Activated T-cell treated with anti-CD3 and anti-CD28 coated beads, Interleukin-2, amount 50 U/mL, for 4 hours (primary cell): ENCODE measurements around the gene SCMH1. TPM values are rescaled to one million over a fixed set of nuclear protein-coding genes. Genes with fewer than 3 reads are reported as not detected.
A peak's percentile ranks its signal among the peaks of the same experiment; 100 is the strongest.
"Not testable (repeated sequence)": the region's sequence is repeated elsewhere in the genome, so short reads cannot be mapped to it uniquely, and the experiment has no call there.

Experiments used
- ATAC-seq, 2 donors: fragments of 200-7000 bp; cut with Tn5 transposase; one replicate each; pipeline ENCODE4 v1.10.0; 2021
- DNase-seq: peaks from one replicate; pipeline ENCODE4 v3.0.0-alpha.2; 2020
- H3K27me3 Mint-ChIP-seq: one replicate; pipeline ENCODE4 v1.8.0; 2021; ENCODE audit warnings: low read depth, mixed read lengths
- H3K36me3 Mint-ChIP-seq: one replicate; pipeline ENCODE4 v1.8.0; 2022; ENCODE audit warnings: mixed read lengths; ENCODE audit not compliant: insufficient read depth
- H3K4me1 Mint-ChIP-seq: one replicate; pipeline ENCODE4 v1.8.0; 2021; ENCODE audit warnings: low read depth, mixed read lengths
- H3K4me3 Mint-ChIP-seq: one replicate; pipeline ENCODE4 v1.8.0; 2021; ENCODE audit warnings: mild to moderate bottlenecking, moderate library complexity, mixed read lengths
- H3K9me3 Mint-ChIP-seq: one replicate; pipeline ENCODE4 v1.8.0; 2021; ENCODE audit warnings: mixed read lengths
- total RNA-seq, 3 donors: library from RNA; stranded (reverse); gene quantifications; one replicate each; pipeline ENCODE4 v1.2.1, GENCODE V29; 2021

Gene SCMH1
- total RNA-seq, 3 donors from 2014 or later = 17.1 to 19.8 (median 17.9) TPM

- peaks cover 17% of the 10 kb centered on the region for H3K36me3 Mint-ChIP-seq
- peaks cover 5% of the 10 kb centered on the region for H3K9me3 Mint-ChIP-seq
- ATAC-seq = no peak
These were observed 28.8 kb downstream of the SCMH1 start for GRCh38 chr1:41213341-41213740.

GRCh38 chr1:41211608-41212007, 30.5 kb downstream of the SCMH1 start:
- peaks cover 10% of the 10 kb centered on the region for H3K36me3 Mint-ChIP-seq
- not testable (repeated sequence) for H3K9me3 Mint-ChIP-seq, DNase-seq, ATAC-seq, H3K4me3 Mint-ChIP-seq, H3K27me3 Mint-ChIP-seq
- peaks cover 11% of the 10 kb centered on the region for H3K4me1 Mint-ChIP-seq

More at GRCh38 chr1:41213341-41213740, 28.8 kb downstream of the SCMH1 start:
- Mint-ChIP-seq H3K4me3 (no peak overlapping the region), H3K27me3 (no peaks in the 10 kb centered on the region), H3K4me1 (peaks cover 11% of the 10 kb centered on the region)
- no peak for DNase-seq

GRCh38 chr1:41207053-41207452, 35.1 kb downstream of the SCMH1 start:
- not testable (repeated sequence) for H3K27me3 Mint-ChIP-seq, DNase-seq, H3K9me3 Mint-ChIP-seq, H3K4me1 Mint-ChIP-seq, H3K4me3 Mint-ChIP-seq, ATAC-seq
- peaks cover 16% of the 10 kb centered on the region for H3K36me3 Mint-ChIP-seq

GRCh38 chr1:41200728-41201127, 41.4 kb downstream of the SCMH1 start:
- H3K4me1 Mint-ChIP-seq = peaks cover 2% of the 10 kb centered on the region
- H3K27me3 Mint-ChIP-seq = no peaks in the 10 kb centered on the region
- DNase-seq = no peak
- no peak for ATAC-seq
- H3K4me3 Mint-ChIP-seq = no peak overlapping the region
- peaks cover 14% of the 10 kb centered on the region for H3K36me3 Mint-ChIP-seq
- H3K9me3 Mint-ChIP-seq = peaks cover 5% of the 10 kb centered on the region

- H3K4me3 Mint-ChIP-seq = no peak overlapping the region
- peaks cover 2% of the 10 kb centered on the region for H3K4me1 Mint-ChIP-seq
- DNase-seq (no peak), ATAC-seq (no peak)
- no peaks in the 10 kb centered on the region for H3K27me3 Mint-ChIP-seq
- H3K36me3 Mint-ChIP-seq = peaks cover 12% of the 10 kb centered on the region
- peaks cover 3% of the 10 kb centered on the region for H3K9me3 Mint-ChIP-seq
These were observed 42.7 kb downstream of the SCMH1 start for GRCh38 chr1:41199375-41199774.

- no peaks in the 10 kb centered on the region for H3K9me3 Mint-ChIP-seq
- ATAC-seq = no peak
- no peak overlapping the region for H3K4me3 Mint-ChIP-seq
- H3K36me3 Mint-ChIP-seq = peaks cover 15% of the 10 kb centered on the region
- H3K4me1 Mint-ChIP-seq = peaks cover 2% of the 10 kb centered on the region
- DNase-seq = no peak
- H3K27me3 Mint-ChIP-seq = no peaks in the 10 kb centered on the region
These were observed 49.5 kb downstream of the SCMH1 start for GRCh38 chr1:41192456-41193178.

- H3K9me3 Mint-ChIP-seq = no peaks in the 10 kb centered on the region
- DNase-seq (no peak), ATAC-seq (no peak)
- H3K4me1 Mint-ChIP-seq = no peaks in the 10 kb centered on the region
- peaks cover 25% of the 10 kb centered on the region for H3K36me3 Mint-ChIP-seq
- H3K27me3 Mint-ChIP-seq = no peaks in the 10 kb centered on the region
- no peak overlapping the region for H3K4me3 Mint-ChIP-seq
These were observed 57.7 kb downstream of the SCMH1 start for GRCh38 chr1:41184446-41184845.

- not testable (repeated sequence) for DNase-seq, H3K4me3 Mint-ChIP-seq, H3K9me3 Mint-ChIP-seq, ATAC-seq, H3K27me3 Mint-ChIP-seq, H3K4me1 Mint-ChIP-seq
- H3K36me3 Mint-ChIP-seq = peaks cover 30% of the 10 kb centered on the region
These were observed 63.9 kb downstream of the SCMH1 start for GRCh38 chr1:41178230-41178629.

- Mint-ChIP-seq H3K4me1 (peaks cover 6% of the 10 kb centered on the region), H3K36me3 (peaks cover 25% of the 10 kb centered on the region), H3K9me3 (peaks cover 4% of the 10 kb centered on the region), H3K27me3 (no peaks in the 10 kb centered on the region), H3K4me3 (no peak overlapping the region)
- DNase-seq (no peak), ATAC-seq (no peak)
These were observed 66.6 kb downstream of the SCMH1 start for GRCh38 chr1:41175546-41175945.

- ATAC-seq (peak in 1 of 2 donors; percentile 46), DNase-seq (no peak)
- Mint-ChIP-seq H3K36me3 (peaks cover 24% of the 10 kb centered on the region), H3K9me3 (peaks cover 5% of the 10 kb centered on the region), H3K27me3 (no peaks in the 10 kb centered on the region), H3K4me3 (no peak overlapping the region), H3K4me1 (peaks cover 7% of the 10 kb centered on the region)
These were observed 67.9 kb downstream of the SCMH1 start for GRCh38 chr1:41174170-41174569.

- Mint-ChIP-seq H3K36me3 (peaks cover 25% of the 10 kb centered on the region), H3K4me3 (no peak overlapping the region), H3K27me3 (no peaks in the 10 kb centered on the region), H3K9me3 (peaks cover 7% of the 10 kb centered on the region), H3K4me1 (peaks cover 7% of the 10 kb centered on the region)
- no peak for ATAC-seq
- DNase-seq = no peak
These were observed 68.5 kb downstream of the SCMH1 start for GRCh38 chr1:41173651-41174050.

GRCh38 chr1:41171266-41171874, 70.7 kb downstream of the SCMH1 start:
- no peak overlapping the region for H3K4me3 Mint-ChIP-seq
- H3K27me3 Mint-ChIP-seq = no peaks in the 10 kb centered on the region
- H3K4me1 Mint-ChIP-seq = peaks cover 7% of the 10 kb centered on the region
- ATAC-seq (no peak), DNase-seq (no peak)
- H3K9me3 Mint-ChIP-seq = peaks cover 20% of the 10 kb centered on the region
- peaks cover 23% of the 10 kb centered on the region for H3K36me3 Mint-ChIP-seq

- peaks cover 19% of the 10 kb centered on the region for H3K36me3 Mint-ChIP-seq
- H3K27me3 Mint-ChIP-seq = no peaks in the 10 kb centered on the region
- no peak for ATAC-seq
- no peak overlapping the region for H3K4me3 Mint-ChIP-seq
- H3K9me3 Mint-ChIP-seq = peaks cover 20% of the 10 kb centered on the region
- peaks cover 7% of the 10 kb centered on the region for H3K4me1 Mint-ChIP-seq
- no peak for DNase-seq
These were observed 72.3 kb downstream of the SCMH1 start for GRCh38 chr1:41169799-41170180.

GRCh38 chr1:41169066-41169798, 72.9 kb downstream of the SCMH1 start:
- Mint-ChIP-seq H3K9me3 (peaks cover 20% of the 10 kb centered on the region), H3K36me3 (peaks cover 19% of the 10 kb centered on the region), H3K27me3 (no peaks in the 10 kb centered on the region), H3K4me1 (peaks cover 5% of the 10 kb centered on the region), H3K4me3 (no peak overlapping the region)
- no peak for DNase-seq
- ATAC-seq = no peak
